NCI-H2227 (cell line): ENCODE data around the gene SLC16A11.
A peak's percentile ranks its signal among the peaks of the same experiment; 100 is the strongest.
"Not testable (repeated sequence)": the region's sequence is repeated elsewhere in the genome, so short reads cannot be mapped to it uniquely, and the experiment has no call there.

Experiments
- DNase-seq: peaks from one replicate; lab custom pipeline; 2025; ENCODE audit not compliant: unreplicated experiment; lab: John Stamatoyannopoulos, UW

Gene SLC16A11

DNA sequence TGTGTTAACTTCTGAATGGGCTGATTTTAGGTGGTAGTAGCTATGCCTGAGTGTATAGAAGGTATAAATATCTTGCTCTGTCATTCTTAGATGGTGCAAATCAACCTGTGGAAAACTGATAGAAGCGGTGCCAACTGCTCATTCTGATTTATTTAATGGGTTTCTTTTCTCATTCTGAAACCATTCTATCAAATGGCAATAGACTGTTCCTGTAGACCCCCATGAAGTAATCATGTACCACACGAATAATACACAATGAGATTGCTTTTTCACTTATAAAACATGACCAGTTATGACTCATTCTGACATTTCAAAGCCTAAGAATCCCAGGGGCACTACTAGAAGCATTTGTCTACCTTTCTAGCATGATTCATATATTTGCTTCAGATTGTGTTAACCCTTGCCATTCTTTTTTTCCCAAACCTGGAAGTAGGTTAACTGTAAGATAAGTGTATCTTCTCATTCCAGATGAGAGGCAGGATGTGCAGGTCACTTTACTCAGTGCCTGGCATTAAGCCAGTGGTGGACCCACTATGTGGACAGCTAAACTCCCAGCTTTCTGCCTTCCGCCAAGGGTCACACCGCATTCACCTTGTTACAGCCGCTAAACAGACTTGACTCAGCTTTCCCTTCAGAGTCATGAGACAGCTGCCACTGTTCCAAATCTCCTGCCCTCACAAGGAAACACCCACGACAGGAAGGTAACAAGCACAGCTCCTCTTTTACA lies 16.4 kb upstream of the SLC16A11 start:
- no peak for DNase-seq

DNA sequence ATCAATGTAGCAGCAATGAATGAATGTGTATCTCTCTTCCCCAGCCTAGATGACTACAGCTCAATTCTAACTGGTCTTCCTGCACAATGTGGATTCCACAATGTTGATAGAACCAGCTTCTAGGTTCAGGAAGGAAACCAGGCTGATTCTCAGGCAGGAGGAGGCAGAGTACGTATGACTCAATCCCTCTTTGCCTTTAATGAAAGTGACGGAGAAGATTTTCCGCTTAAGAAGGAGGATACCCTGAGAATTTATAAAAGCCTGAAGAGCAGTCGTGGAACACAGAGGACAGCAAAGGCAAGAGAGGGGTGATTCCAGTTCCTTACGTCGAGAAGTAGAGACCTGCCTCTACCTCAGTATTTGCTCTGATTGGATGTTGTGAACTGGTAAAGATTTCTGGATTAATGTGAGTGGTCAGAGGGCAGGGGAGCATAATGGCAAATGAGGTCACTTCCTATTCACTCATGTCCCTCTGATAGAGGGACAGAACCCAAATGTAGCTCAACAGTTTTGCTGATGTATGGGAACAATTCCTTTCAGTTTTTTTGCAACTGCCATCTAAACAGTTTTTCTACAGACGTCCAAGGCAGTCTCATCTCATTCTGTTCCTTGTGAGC lies 15.0 kb upstream of the SLC16A11 start:
- DNase-seq = no peak

GRCh38 chr17:7056386-7056785 lies 12.5 kb upstream of the SLC16A11 start:
- no peak for DNase-seq

GRCh38 chr17:7050583-7050982 lies 6.7 kb upstream of the SLC16A11 start:
- not testable (repeated sequence) for DNase-seq

GRCh38 chr17:7048968-7049367 lies 5.1 kb upstream of the SLC16A11 start:
- no peak for DNase-seq

DNA sequence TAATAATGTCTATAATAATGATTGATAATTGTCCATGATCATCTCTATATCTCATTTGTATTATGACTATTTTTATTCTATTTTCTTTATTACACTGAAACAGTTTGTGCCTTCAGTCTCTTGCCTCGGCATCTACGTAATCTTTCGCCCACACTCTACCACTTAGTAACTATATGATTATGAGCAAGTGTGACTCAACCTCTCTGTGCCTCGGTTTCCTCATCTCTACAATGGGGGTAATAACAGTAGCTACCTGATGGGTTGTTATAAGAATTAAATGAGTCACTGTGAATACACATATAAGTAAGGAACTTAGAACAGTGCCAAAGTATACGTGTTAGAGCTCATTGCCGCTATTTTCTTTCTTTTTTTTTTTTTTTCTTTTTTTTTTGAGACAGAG lies 3.7 kb upstream of the SLC16A11 start:
- no peak for DNase-seq

DNA sequence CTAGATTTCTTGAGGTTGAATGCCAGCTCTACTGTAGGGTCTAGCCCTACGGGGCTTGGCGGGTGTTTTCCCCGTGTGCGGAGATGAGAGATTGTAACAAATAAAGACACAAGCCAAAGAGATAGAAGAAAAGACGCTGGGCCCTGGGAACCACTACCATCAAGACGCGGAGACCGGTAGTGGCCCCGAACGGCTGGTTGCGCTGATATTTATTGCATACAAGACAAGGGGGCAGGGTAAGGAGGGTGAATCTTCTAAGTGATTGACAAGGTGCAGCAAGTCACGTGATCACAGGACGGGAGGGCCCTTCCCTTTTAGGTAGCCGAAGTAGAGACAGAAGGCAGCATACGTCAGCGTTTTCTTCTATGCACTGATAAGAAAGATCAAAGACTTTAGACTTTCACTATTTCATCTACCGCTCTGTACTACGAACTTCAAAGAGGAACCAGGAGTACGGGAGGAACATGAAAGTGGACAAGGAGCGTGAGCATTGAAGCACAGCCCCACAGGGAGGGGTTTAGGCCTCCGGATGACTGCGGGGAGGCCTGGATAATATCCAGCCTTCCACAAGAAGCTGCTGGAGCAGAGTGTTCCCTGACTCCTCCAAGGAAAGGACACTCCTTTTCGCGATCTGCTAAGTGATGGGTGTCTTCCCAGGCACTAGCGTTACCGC lies 3.0 kb upstream of the SLC16A11 start:
- DNase-seq = peak; percentile 69

GRCh38 chr17:7046127-7046724 lies 2.3 kb upstream of the SLC16A11 start:
- peak; percentile 34 for DNase-seq

DNA sequence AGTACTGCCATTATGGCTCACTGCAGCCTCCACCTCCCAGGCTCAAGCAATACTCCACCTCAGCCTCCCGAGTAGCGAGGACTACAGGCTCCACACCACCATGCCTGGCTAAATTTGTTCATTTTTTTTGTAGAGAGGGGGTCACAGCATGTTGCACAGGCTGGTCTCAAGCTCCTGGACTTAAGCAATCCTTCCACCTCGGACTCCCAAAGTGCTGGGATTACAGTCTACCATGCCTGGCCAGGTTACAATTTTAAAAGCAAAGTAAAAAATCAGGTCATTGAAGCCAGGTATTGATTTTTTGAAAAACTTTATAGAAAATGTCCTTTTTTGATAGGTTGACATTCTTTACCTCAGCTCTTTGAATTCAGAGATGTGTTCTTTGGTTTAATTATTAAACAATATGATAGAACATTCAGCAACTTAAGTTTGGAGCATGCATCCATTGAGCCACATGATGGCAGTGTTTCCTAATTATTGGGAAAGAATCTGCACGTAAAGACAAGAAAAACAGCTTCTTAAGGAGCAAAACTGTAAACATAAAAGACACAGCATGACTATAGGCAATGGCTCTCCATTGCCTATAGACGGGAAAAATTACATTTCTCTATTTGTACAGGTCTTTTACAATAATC lies 1.7 kb upstream of the SLC16A11 start:
- peak; percentile 45 for DNase-seq

GRCh38 chr17:7043182-7043496 lies 753 bp downstream of the SLC16A11 start:
- no peak for DNase-seq

DNA sequence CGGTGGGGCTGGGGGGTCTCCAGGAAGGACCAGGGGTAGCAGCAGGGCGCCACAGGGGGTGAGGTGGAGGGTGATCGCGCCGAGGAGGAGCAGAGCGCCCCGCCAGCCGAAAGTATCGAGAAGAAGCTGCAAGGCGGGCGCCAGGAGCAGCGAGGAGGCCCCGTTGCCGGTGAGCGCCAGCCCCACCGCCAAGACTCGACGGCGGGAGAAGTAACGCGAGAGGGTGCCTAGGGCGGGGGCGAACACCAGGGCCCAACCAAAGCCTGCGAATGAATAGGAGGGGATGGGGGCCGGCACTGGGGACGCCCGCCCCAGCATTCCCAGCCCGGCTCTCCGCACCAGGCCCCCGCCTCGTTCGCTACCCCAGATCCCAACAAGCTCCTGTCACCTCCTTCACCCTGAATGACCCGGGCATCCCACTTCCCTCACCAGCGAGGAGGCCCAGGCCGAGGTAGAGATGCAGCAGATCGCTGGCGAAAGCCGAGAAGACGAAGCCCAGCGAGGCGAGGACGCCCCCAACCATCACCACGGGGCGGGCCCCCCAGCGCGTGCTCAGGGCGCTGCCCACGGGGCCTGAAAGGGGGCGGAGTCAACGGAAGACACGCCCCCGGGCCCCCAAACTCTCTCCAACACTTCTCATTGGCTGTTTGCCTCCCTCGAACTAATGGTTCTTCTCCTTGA lies 1.3 kb downstream of the SLC16A11 start:
- DNase-seq = no peak

DNA sequence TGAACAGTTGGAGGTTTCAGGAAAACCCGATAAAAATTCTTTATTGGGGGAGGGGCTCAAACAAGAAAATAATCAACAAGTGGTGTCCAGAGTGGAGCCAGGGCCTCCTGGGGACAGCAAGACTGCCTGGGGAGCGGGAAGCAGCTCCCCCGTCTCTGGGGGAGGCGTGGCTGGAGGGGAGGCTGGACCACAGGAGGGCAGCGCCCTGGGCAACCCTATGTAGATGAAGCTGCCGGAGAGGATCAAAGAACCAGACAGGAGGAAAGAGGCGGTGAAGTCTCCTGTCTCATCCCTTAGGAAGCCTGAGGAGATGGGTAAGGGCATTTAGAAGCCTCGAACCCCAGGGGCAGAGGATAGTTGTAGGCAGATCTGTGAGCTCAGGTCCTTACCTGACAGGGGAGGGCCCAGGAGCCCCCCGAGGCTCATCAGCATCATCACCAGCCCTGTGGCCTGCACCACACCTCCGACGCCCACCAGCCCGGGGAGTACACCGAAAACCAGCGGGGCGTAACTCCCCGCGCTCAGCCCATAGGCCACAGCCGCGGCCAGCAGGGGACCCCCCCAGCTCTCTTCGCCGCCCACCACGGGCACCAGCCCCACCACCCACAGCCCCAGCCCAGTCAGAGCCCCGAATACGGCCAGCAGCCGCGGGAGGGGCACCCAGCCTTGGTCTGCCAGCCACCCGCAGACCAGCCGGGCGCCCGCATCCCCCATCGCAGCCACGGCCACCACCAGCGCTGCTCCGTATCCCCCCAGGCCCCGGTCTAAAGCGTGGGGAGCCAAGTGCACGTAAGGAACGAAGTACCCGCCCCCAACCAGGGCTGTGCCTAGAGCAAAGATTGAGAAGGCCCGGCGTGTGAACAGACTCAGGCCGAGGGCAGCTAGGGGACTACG lies 2.0 kb downstream of the SLC16A11 start:
- no peak for DNase-seq

GRCh38 chr17:7039832-7040231 lies 4.1 kb downstream of the SLC16A11 start:
- no peak for DNase-seq

DNA sequence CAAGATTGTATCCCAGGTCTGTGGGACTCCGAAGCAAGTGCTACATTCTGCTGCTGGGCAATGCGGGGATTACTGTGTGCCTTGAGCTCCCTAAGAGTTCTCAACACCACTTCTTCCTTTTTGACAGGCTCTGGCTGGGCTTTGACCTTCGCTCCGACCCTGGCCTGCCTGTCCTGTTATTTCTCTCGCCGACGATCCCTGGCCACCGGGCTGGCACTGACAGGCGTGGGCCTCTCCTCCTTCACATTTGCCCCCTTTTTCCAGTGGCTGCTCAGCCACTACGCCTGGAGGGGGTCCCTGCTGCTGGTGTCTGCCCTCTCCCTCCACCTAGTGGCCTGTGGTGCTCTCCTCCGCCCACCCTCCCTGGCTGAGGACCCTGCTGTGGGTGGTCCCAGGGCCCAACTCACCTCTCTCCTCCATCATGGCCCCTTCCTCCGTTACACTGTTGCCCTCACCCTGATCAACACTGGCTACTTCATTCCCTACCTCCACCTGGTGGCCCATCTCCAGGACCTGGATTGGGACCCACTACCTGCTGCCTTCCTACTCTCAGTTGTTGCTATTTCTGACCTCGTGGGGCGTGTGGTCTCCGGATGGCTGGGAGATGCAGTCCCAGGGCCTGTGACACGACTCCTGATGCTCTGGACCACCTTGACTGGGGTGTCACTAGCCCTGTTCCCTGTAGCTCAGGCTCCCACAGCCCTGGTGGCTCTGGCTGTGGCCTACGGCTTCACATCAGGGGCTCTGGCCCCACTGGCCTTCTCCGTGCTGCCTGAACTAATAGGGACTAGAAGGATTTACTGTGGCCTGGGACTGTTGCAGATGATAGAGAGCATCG lies 5.6 kb downstream of the SLC16A11 start:
- no peak for DNase-seq

- DNase-seq = peak; percentile 92
Observed at GRCh38 chr17:7035591-7036368, 8.1 kb downstream of the SLC16A11 start, which contains the start of gene SLC16A13. Gene SLC16A13 (plus strand): TSS chr17:7036015. CDS start chr17:7036383, 368 bp downstream.

DNA sequence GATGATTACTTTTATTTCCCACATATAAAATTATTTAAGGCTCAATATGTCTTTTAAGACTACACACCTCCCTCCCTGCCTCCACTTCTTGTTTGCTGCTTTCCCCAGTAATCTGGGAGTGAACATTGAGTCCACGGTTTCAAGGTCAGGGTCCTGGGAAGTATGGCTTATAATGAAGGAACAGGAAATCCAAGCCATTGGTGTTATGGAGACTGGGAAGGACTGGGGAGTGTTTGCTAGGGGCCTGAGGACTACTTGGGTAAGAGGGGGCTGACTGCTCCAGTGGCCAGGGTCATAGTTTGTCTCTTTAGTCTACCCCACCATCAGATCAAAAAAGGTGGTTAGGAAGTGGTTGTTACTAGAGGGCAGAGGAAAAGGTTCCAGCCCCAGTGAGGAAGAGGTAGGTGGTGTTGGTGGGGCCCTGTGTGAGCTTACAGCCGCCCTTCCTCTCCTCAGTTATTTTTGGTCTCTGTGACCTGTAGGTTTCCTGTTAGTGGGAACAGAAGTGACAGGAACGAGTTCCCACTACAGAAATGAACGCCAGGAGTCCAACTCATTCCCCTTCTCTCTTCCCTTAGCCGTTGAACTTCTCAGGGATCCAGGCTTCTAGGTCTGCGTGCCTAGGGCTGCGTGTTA lies 8.8 kb downstream of the SLC16A11 start:
- DNase-seq = no peak

DNA sequence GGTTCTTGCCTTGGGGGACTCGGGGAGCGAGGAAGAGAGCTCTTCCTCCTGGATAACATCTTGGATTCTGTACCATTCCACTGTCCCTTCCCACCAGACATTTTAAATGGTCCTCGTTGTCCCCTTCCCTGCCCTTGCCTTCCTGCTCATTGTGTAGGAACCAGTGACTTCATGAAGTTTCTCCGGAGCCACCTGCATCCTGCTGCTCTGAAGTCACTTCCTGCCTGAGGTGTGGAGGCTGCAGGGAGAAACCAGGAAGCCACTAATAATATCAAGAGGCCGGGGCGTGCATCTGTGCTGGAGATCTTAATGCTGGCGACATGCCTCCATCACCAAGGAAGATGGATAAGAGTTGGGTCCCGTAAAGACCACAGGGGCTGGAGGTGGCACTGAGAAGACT lies 14.2 kb downstream of the SLC16A11 start:
- DNase-seq = no peak

DNA sequence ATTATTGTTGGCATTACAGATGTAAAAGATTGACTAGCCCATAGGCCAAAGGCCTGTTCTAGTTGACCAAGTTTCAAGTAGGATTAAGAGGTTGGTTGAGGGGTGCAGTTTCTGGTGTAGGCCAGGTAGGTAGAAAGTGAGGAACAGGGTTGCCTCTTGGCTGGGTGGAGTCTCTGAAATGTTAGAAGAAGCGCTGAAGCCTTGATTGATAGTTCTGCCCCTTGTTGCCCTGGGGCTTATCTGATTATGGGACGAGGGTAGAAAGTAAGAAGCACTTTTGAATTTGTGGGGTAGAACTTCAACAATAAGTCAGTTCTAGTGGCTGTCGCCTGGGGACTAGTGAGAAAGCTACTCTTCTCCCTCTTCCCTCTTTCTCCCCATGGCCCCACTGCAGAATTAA lies 14.8 kb downstream of the SLC16A11 start:
- no peak for DNase-seq
